Fibroblast of skin of abdomen (primary cell): ENCODE data around the gene TRAF3IP3.
"Not testable (repeated sequence)": the region's sequence is repeated elsewhere in the genome, so short reads cannot be mapped to it uniquely, and the experiment has no call there.

Experiments
- DNase-seq: peaks from one replicate; pipeline ENCODE4 v3.0.0-alpha.2; 2013

TRAF3IP3 gene

GRCh38 chr1:209768354-209768774 is 12.5 kb downstream of the TRAF3IP3 start:
- no peak for DNase-seq

GRCh38 chr1:209769171-209769904 is 13.5 kb downstream of the TRAF3IP3 start:
- DNase-seq = peak; percentile 84

- peak; percentile 13 for DNase-seq
These were observed 14.1 kb downstream of the TRAF3IP3 start for GRCh38 chr1:209769971-209770370.

GRCh38 chr1:209770636-209771415 is 15.0 kb downstream of the TRAF3IP3 start:
- DNase-seq = no peak

GRCh38 chr1:209772126-209772525 is 16.3 kb downstream of the TRAF3IP3 start:
- no peak for DNase-seq

- DNase-seq = no peak
These were observed 18.7 kb downstream of the TRAF3IP3 start for GRCh38 chr1:209774592-209774991.

- DNase-seq = no peak
These were observed 19.8 kb downstream of the TRAF3IP3 start for GRCh38 chr1:209775678-209776077.

GRCh38 chr1:209777587-209777986 is 21.7 kb downstream of the TRAF3IP3 start:
- no peak for DNase-seq

GRCh38 chr1:209778102-209778501 is 22.2 kb downstream of the TRAF3IP3 start:
- DNase-seq = no peak

- no peak for DNase-seq
These were observed 24.4 kb downstream of the TRAF3IP3 start for GRCh38 chr1:209780268-209780667.

- DNase-seq = no peak
These were observed 27.5 kb downstream of the TRAF3IP3 start for GRCh38 chr1:209783386-209783785.

GRCh38 chr1:209784265-209785169 is 28.7 kb downstream of the TRAF3IP3 start, which contains the start of gene C1orf74:
Gene C1orf74, minus strand, starts transcription at chr1:209784559. Its CDS starts 925 bp downstream, at chr1:209783634.
- DNase-seq = peak; percentile 99

- DNase-seq = no peak
These were observed 29.7 kb downstream of the TRAF3IP3 start for GRCh38 chr1:209785592-209785991.

- no peak for DNase-seq
These were observed 30.3 kb downstream of the TRAF3IP3 start for GRCh38 chr1:209786146-209786545.

- DNase-seq = no peak
These were observed 31.7 kb downstream of the TRAF3IP3 start for GRCh38 chr1:209787551-209787950.

GRCh38 chr1:209789245-209789644 is 33.4 kb downstream of the TRAF3IP3 start:
- no peak for DNase-seq

GRCh38 chr1:209790286-209791193 is 34.7 kb downstream of the TRAF3IP3 start:
- DNase-seq = peak; percentile 6

GRCh38 chr1:209791920-209792319 is 36.1 kb downstream of the TRAF3IP3 start:
- no peak for DNase-seq

GRCh38 chr1:209793711-209794110 is 37.9 kb downstream of the TRAF3IP3 start:
- DNase-seq = not testable (repeated sequence)

- DNase-seq = no peak
These were observed 42.3 kb downstream of the TRAF3IP3 start for GRCh38 chr1:209797978-209798639.
